NCI-H2029 treated with DMSO at 0.1 percent for 48 hours (cell line): ENCODE data around the gene CACNA1C.

Experiments used
- DNase-seq: peaks from one replicate; lab custom pipeline; 2025; lab: John Stamatoyannopoulos, UW

Gene CACNA1C

DNA sequence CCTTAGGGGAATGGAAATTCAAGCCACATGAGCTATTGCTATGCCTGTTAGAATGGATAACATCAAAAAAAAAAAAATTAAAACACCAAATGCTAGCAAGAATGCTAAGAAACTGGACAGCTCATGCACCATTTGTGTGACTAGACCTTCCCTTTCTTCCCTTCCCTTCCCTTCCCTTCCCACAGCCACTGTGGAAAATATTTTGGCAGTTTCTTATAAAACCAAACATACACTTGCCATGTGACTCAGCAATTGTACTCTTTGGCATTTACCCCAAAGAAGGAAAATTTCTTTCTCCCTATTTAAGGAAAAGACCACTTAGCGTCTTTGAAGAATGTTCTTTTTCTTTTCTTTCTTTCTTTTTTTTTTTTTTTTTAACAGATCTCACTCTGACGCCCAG is 692.9 kb downstream of the CACNA1C start:
- DNase-seq, result no peak
